A673 (cell line): ENCODE data around the gene SLC25A11.

Experiments used
- CTCF ChIP-seq: fragments of 300-800, 200-600 bp; sonication (generic); conservative IDR thresholded peaks from 2 replicates; pipeline ENCODE4 v1.5.1; 2017; ENCODE audit warnings: low read depth, mild to moderate bottlenecking, antibody characterized with exemption, low read length, moderate library complexity, mixed read lengths
- EZH2 ChIP-seq: fragments of 200-600 bp; sonication (generic); IDR thresholded peaks from 2 replicates; pipeline ENCODE4 v1.6.1; 2017; ENCODE audit warnings: borderline replicate concordance, low read depth, mild to moderate bottlenecking, mixed read lengths, antibody characterized with exemption, low read length; ENCODE audit not compliant: poor library complexity, severe bottlenecking

DNA sequence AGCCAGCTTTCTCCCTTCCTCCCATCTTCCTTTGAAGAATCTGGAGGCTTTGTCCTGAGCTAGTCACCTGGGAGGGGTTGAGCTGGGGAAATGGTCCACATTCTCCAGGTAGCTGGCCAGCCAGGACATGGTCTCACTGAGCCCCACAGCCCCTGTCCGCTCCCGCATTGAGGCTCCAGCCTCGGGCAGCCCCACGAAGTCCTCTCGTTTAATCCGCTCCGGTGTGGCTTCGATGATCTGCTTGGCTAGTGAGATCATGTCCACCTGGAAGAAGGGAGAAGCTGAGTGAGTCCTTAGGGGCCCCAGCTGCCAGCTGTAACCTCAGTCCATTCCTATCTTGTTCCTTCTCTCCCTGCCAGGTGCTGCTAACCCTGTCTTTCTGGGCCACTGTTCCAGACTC is 30.4 kb upstream of the SLC25A11 start:
- TF ChIP-seq CTCF = no peak
- TF ChIP-seq EZH2 = no peak
